Measurements from ENCODE around the gene AP2B1. TPM values are rescaled to one million over a fixed set of nuclear protein-coding genes. Genes with fewer than 3 reads are reported as not detected.

AP2B1 gene
- total and polyA plus RNA-seq, 9 of the 15 experiments (the other 6 are each of a cell fraction or from before 2014, with no cell fraction given) = 60.1 to 287 (median 105) TPM

- TF ChIP-seq ZBTB26 (CRISPR knock-in tag; IDR thresholded peaks at IDR 0.05) (peak; percentile 82; the same call in 1 of the 2 replicates), YY1 (IDR thresholded peaks at IDR 0.05; ENCODE audit: borderline replicate concordance in 1 of 3, control insufficient read depth in 1 of 3, extremely low read depth in 1 of 3, insufficient read depth in 3 of 3, insufficient read length in 1 of 3, insufficient replicate concordance in 2 of 3, low read depth in 1 of 3, low read length in 2 of 3) (peak; percentile 98 to 100 (median 99)), ZNF740 (CRISPR knock-in tag; IDR thresholded peaks at IDR 0.05) (peak; percentile 75), ZNF740 (tag; IDR thresholded peaks at IDR 0.05) (no peak; a peak in 1 of 4 replicates), JUND (IDR thresholded peaks at IDR 0.05; ENCODE audit: borderline replicate concordance, low read depth, low read length) (peak; percentile 98), JUND (tag; IDR thresholded peaks at IDR 0.05; ENCODE audit: borderline replicate concordance, low read depth, low read length) (peak; percentile 97), HINFP (tag; conservative IDR thresholded peaks at IDR 0.05; ENCODE audit: low read depth) (no peak), ZZZ3 (IDR thresholded peaks at IDR 0.05) (no peak), ZEB2 (IDR thresholded peaks at IDR 0.05) (peak; percentile 80), ELF4 (CRISPR knock-in tag; IDR thresholded peaks at IDR 0.05) (no peak), ZNF77 (CRISPR knock-in tag; IDR thresholded peaks at IDR 0.05) (no peak), ZBTB40 (IDR thresholded peaks at IDR 0.05) (peak; percentile 86), ZBTB40 (CRISPR knock-in tag; IDR thresholded peaks at IDR 0.05) (no peak)
Observed at GRCh38 chr17:35587074-35587961, at the start of gene AP2B1 (continued).

Measured in K562 (cell line).